ENCODE measurements around the gene KRT40.

Gene KRT40

GRCh38 chr17:40997361-40997760 is 13.2 kb upstream of the KRT40 start:
- H3K79me2 ChIP-seq (ENCODE audit: low read length) = no peaks in the 10 kb centered on the region
- H2AFZ ChIP-seq (ENCODE audit: low read depth, low read length) = no peak overlapping the region
- H3K27me3 ChIP-seq (ENCODE audit: low read depth, low read length) = peaks cover 36% of the 10 kb centered on the region
- no peak overlapping the region for H3K4me3 ChIP-seq (ENCODE audit: low read length)
- no peak overlapping the region for H3K4me2 ChIP-seq (ENCODE audit: low read length)
- H3K4me1 ChIP-seq (ENCODE audit: low read length) = no peaks in the 10 kb centered on the region
- no peaks in the 10 kb centered on the region for H3K9me3 ChIP-seq (ENCODE audit: insufficient read depth, low read length)
- H3K9ac ChIP-seq (ENCODE audit: low read length) = no peak overlapping the region
- TF ChIP-seq CTCF (IDR thresholded peaks at IDR 0.05; ENCODE audit: low read depth, low read length) (no peak), EZH2phosphoT487 (IDR thresholded peaks at IDR 0.05; ENCODE audit: low read depth) (no peak)
- no peaks in the 10 kb centered on the region for H3K36me3 ChIP-seq (replicated peaks; ENCODE audit: low read depth, low read length)
- H4K20me1 ChIP-seq (ENCODE audit: insufficient read depth, low read length) = no peaks in the 10 kb centered on the region
- no peak overlapping the region for H3K27ac ChIP-seq (ENCODE audit: low read length)

- H3K9me3 ChIP-seq (ENCODE audit: insufficient read depth, low read length) = no peaks in the 10 kb centered on the region
- no peak overlapping the region for H3K4me2 ChIP-seq (ENCODE audit: low read length)
- no peaks in the 10 kb centered on the region for H3K4me1 ChIP-seq (ENCODE audit: low read length)
- TF ChIP-seq EZH2phosphoT487 (IDR thresholded peaks at IDR 0.05; ENCODE audit: low read depth) (no peak), CTCF (IDR thresholded peaks at IDR 0.05; ENCODE audit: low read depth, low read length) (no peak)
- no peaks in the 10 kb centered on the region for H3K79me2 ChIP-seq (ENCODE audit: low read length)
- H3K27me3 ChIP-seq (ENCODE audit: low read depth, low read length) = peaks cover 36% of the 10 kb centered on the region
- no peaks in the 10 kb centered on the region for H4K20me1 ChIP-seq (ENCODE audit: insufficient read depth, low read length)
- H3K9ac ChIP-seq (ENCODE audit: low read length) = no peak overlapping the region
- H3K4me3 ChIP-seq (ENCODE audit: low read length) = no peak overlapping the region
- no peaks in the 10 kb centered on the region for H3K36me3 ChIP-seq (replicated peaks; ENCODE audit: low read depth, low read length)
- H2AFZ ChIP-seq (ENCODE audit: low read depth, low read length) = no peak overlapping the region
- H3K27ac ChIP-seq (ENCODE audit: low read length) = no peak overlapping the region
These were observed 12.7 kb upstream of the KRT40 start for GRCh38 chr17:40996829-40997228.

- Histone ChIP-seq H3K4me1 (ENCODE audit: low read length) (no peaks in the 10 kb centered on the region), H3K9me3 (ENCODE audit: insufficient read depth, low read length) (no peaks in the 10 kb centered on the region), H3K4me2 (ENCODE audit: low read length) (no peak overlapping the region), H3K27ac (ENCODE audit: low read length) (no peak overlapping the region), H3K79me2 (ENCODE audit: low read length) (no peaks in the 10 kb centered on the region), H3K36me3 (replicated peaks; ENCODE audit: low read depth, low read length) (no peaks in the 10 kb centered on the region), H4K20me1 (ENCODE audit: insufficient read depth, low read length) (no peaks in the 10 kb centered on the region), H3K27me3 (ENCODE audit: low read depth, low read length) (peaks cover 32% of the 10 kb centered on the region), H2AFZ (ENCODE audit: low read depth, low read length) (no peak overlapping the region), H3K9ac (ENCODE audit: low read length) (no peak overlapping the region), H3K4me3 (ENCODE audit: low read length) (no peak overlapping the region)
- no peak for TF ChIP-seq CTCF (IDR thresholded peaks at IDR 0.05; ENCODE audit: low read depth, low read length)
- TF ChIP-seq EZH2phosphoT487 (IDR thresholded peaks at IDR 0.05; ENCODE audit: low read depth) = no peak
These were observed 11.0 kb upstream of the KRT40 start for GRCh38 chr17:40995116-40995515.

GRCh38 chr17:40993839-40994238 is 9.7 kb upstream of the KRT40 start, which contains the start of gene KRTAP3-3:
Gene KRTAP3-3 (minus strand): TSS chr17:40994164. CDS start chr17:40994097, 67 bp downstream.
- no peak within 1 kb of the TSS for H3K9ac ChIP-seq (ENCODE audit: low read length)
- H3K4me3 ChIP-seq (ENCODE audit: low read length) = no peak within 1 kb of the TSS
- TF ChIP-seq EZH2phosphoT487 (IDR thresholded peaks at IDR 0.05; ENCODE audit: low read depth) (no peak), CTCF (IDR thresholded peaks at IDR 0.05; ENCODE audit: low read depth, low read length) (no peak)
- no peaks in the 10 kb centered on the region for H3K79me2 ChIP-seq (ENCODE audit: low read length)
- no peaks in the 10 kb centered on the region for H3K4me1 ChIP-seq (ENCODE audit: low read length)
- no peak within 1 kb of the TSS for H2AFZ ChIP-seq (ENCODE audit: low read depth, low read length)
- H3K4me2 ChIP-seq (ENCODE audit: low read length) = no peak within 1 kb of the TSS
- H3K27ac ChIP-seq (ENCODE audit: low read length) = no peak within 1 kb of the TSS
- no peaks in the 10 kb centered on the region for H4K20me1 ChIP-seq (ENCODE audit: insufficient read depth, low read length)
- H3K36me3 ChIP-seq (replicated peaks; ENCODE audit: low read depth, low read length) = no peaks in the 10 kb centered on the region
- peaks cover 28% of the 10 kb centered on the region for H3K27me3 ChIP-seq (ENCODE audit: low read depth, low read length)
- no peaks in the 10 kb centered on the region for H3K9me3 ChIP-seq (ENCODE audit: insufficient read depth, low read length)
